Activated CD4-positive, alpha-beta T cell treated with anti-CD3 and anti-CD28 coated beads, Interleukin-2, Interleukin-6, amounts not matched to agents 100 ng/mL and 50 ng/mL, durations not matched to agents 16 hours and 8 hours (primary cell): ENCODE results near the gene KCNH1.
"Not testable (repeated sequence)": the region's sequence is repeated elsewhere in the genome, so short reads cannot be mapped to it uniquely, and the experiment has no call there.

ENCODE experiments used
- DNase-seq: peaks from one replicate; pipeline ENCODE4 v3.0.0-alpha.2; 2020

The KCNH1 gene

GRCh38 chr1:211092955-211093354, 41.0 kb downstream of the KCNH1 start:
- no peak for DNase-seq

GRCh38 chr1:211091867-211092266, 42.1 kb downstream of the KCNH1 start:
- no peak for DNase-seq

- DNase-seq: no peak
Observed at GRCh38 chr1:211089536-211089935, 44.4 kb downstream of the KCNH1 start.

GRCh38 chr1:211088156-211088555, 45.8 kb downstream of the KCNH1 start:
- no peak for DNase-seq

- DNase-seq: no peak
Observed at GRCh38 chr1:211082824-211083223, 51.1 kb downstream of the KCNH1 start.

- not testable (repeated sequence) for DNase-seq
Observed at GRCh38 chr1:211081447-211081846, 52.5 kb downstream of the KCNH1 start.

- no peak for DNase-seq
Observed at GRCh38 chr1:211068976-211069375, 65.0 kb downstream of the KCNH1 start.

GRCh38 chr1:211066781-211067384, 67.1 kb downstream of the KCNH1 start:
- no peak for DNase-seq

GRCh38 chr1:211041838-211042237, 92.1 kb downstream of the KCNH1 start:
- not testable (repeated sequence) for DNase-seq

GRCh38 chr1:211037095-211037494, 96.9 kb downstream of the KCNH1 start:
- DNase-seq: peak; percentile 7

- DNase-seq: no peak
Observed at GRCh38 chr1:211036381-211037060, 97.4 kb downstream of the KCNH1 start.

GRCh38 chr1:211035821-211036380, 98.0 kb downstream of the KCNH1 start:
- no peak for DNase-seq

GRCh38 chr1:211033921-211034525, 99.9 kb downstream of the KCNH1 start:
- DNase-seq: no peak

- no peak for DNase-seq
Observed at GRCh38 chr1:211024901-211025300, 109.0 kb downstream of the KCNH1 start.

- no peak for DNase-seq
Observed at GRCh38 chr1:211019266-211019665, 114.7 kb downstream of the KCNH1 start.

- DNase-seq: no peak
Observed at GRCh38 chr1:211018690-211019089, 115.3 kb downstream of the KCNH1 start.

- no peak for DNase-seq
Observed at GRCh38 chr1:211017075-211017718, 116.8 kb downstream of the KCNH1 start.

- no peak for DNase-seq
Observed at GRCh38 chr1:211014275-211014674, 119.7 kb downstream of the KCNH1 start.

GRCh38 chr1:211013346-211014240, 120.4 kb downstream of the KCNH1 start:
- no peak for DNase-seq

- not testable (repeated sequence) for DNase-seq
Observed at GRCh38 chr1:211011128-211011527, 122.8 kb downstream of the KCNH1 start.

- no peak for DNase-seq
Observed at GRCh38 chr1:211009944-211010343, 124.0 kb downstream of the KCNH1 start.

GRCh38 chr1:211007830-211008229, 126.1 kb downstream of the KCNH1 start:
- no peak for DNase-seq
